NOMO-1 treated with dmso at 0.1 percent for 144 hours (cell line): ENCODE results near the gene RBM4B.

Experiments
- DNase-seq: peaks from one replicate; lab custom pipeline; 2025; ENCODE audit not compliant: unreplicated experiment; lab: John Stamatoyannopoulos, UW

The RBM4B gene

GRCh38 chr11:66707486-66707885, 29.8 kb upstream of the RBM4B start:
- DNase-seq = no peak

- DNase-seq = no peak
Observed at GRCh38 chr11:66706989-66707388, 29.3 kb upstream of the RBM4B start.

- no peak for DNase-seq
Observed at GRCh38 chr11:66705587-66706335, 28.1 kb upstream of the RBM4B start.

- no peak for DNase-seq
Observed at GRCh38 chr11:66704659-66705360, 27.1 kb upstream of the RBM4B start.

- DNase-seq = no peak
Observed at GRCh38 chr11:66701432-66702240, 23.9 kb upstream of the RBM4B start.

- no peak for DNase-seq
Observed at GRCh38 chr11:66700742-66701141, 23.1 kb upstream of the RBM4B start.

GRCh38 chr11:66700337-66700736, 22.6 kb upstream of the RBM4B start:
- DNase-seq = no peak

- no peak for DNase-seq
Observed at GRCh38 chr11:66698491-66698890, 20.8 kb upstream of the RBM4B start.

GRCh38 chr11:66697988-66698387, 20.3 kb upstream of the RBM4B start:
- DNase-seq = no peak

GRCh38 chr11:66696146-66696545, 18.5 kb upstream of the RBM4B start:
- DNase-seq = no peak

GRCh38 chr11:66694732-66695207, 17.1 kb upstream of the RBM4B start:
- peak; percentile 78 for DNase-seq

GRCh38 chr11:66694056-66694410, 16.3 kb upstream of the RBM4B start:
- no peak for DNase-seq

GRCh38 chr11:66693356-66694055, 15.8 kb upstream of the RBM4B start:
- DNase-seq = no peak

GRCh38 chr11:66692871-66693331, 15.2 kb upstream of the RBM4B start:
- no peak for DNase-seq

- no peak for DNase-seq
Observed at GRCh38 chr11:66692446-66692845, 14.8 kb upstream of the RBM4B start.

GRCh38 chr11:66691311-66691980, 13.8 kb upstream of the RBM4B start:
- DNase-seq = no peak

- no peak for DNase-seq
Observed at GRCh38 chr11:66689661-66690590, 12.2 kb upstream of the RBM4B start.

GRCh38 chr11:66688561-66689534, 11.2 kb upstream of the RBM4B start:
- DNase-seq = no peak
